ENCODE results near the gene RMDN2.
A peak's percentile ranks its signal among the peaks of the same experiment; 100 is the strongest.
"Not testable (repeated sequence)": the region's sequence is repeated elsewhere in the genome, so short reads cannot be mapped to it uniquely, and the experiment has no call there.

Gene RMDN2

DNA sequence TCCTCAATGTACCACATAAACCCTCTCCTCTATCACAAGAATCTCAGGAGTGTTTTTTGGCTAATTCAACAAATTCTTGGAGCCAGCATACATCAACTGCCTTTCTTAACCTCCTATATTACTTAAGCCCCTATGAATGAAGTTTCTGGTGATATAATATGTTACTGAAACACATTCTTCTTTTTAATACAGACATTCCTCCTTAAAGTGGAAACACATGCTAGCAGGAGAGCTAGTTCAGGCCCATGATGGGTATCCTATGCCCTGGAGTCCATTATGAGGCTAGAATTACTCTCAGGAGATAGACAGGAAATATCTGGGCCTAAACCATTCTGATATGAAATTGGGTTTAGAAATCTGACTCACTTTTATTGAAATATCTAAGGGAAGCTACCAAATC lies 26.6 kb upstream of the RMDN2 start:
- DNase-seq (ENCODE audit: low read depth) = no peak

- DNase-seq (ENCODE audit: low read depth) = no peak
Observed at GRCh38 chr2:37902991-37903390, 22.1 kb upstream of the RMDN2 start.

DNA sequence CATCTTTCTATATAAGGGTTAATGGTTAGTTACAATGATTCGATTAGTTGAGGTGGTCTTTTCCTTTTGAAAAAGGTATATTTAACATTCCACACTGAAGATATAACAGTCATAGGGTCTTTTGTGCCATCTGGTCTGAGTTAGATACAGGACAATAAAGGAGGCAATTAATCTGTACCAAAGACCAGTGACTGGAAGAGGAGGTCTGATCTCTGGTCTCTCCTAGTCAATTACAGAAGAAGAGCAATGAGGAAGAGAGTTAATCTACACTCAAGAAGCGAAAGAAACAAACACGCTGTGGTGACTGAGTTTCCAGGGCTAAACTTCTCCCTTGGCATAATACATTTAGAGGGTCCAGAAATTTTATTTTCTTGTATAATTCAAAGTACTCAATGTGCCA lies 20.7 kb upstream of the RMDN2 start:
- no peak for DNase-seq (ENCODE audit: low read depth)

- DNase-seq (ENCODE audit: low read depth) = no peak
Observed at GRCh38 chr2:37904993-37905392, 20.1 kb upstream of the RMDN2 start.

GRCh38 chr2:37906131-37906530 lies 19.0 kb upstream of the RMDN2 start:
- DNase-seq (ENCODE audit: low read depth) = no peak

GRCh38 chr2:37907501-37908225 lies 17.4 kb upstream of the RMDN2 start:
- no peak for DNase-seq (ENCODE audit: low read depth)

GRCh38 chr2:37911296-37911873 lies 13.7 kb upstream of the RMDN2 start:
- no peak for DNase-seq (ENCODE audit: low read depth)

DNA sequence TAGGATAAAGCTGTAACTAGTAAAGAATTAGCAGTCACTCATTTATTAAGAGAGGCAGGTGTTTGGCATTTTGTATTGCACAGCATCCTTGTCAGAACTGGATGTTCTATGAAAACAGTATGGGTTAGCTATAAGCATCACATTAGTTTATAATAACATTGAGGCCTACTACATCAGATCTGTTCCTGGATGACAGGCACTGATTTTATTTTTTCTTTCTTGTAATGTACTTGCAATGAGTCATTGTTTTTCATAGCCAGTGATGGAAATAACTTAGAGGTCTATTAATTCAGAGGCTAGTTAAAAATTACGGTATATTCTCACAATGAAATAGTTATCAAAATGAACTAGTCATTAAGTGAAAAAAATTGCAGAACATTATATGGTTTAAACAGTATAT lies 13.0 kb upstream of the RMDN2 start:
- DNase-seq (ENCODE audit: low read depth) = peak; percentile 26

DNA sequence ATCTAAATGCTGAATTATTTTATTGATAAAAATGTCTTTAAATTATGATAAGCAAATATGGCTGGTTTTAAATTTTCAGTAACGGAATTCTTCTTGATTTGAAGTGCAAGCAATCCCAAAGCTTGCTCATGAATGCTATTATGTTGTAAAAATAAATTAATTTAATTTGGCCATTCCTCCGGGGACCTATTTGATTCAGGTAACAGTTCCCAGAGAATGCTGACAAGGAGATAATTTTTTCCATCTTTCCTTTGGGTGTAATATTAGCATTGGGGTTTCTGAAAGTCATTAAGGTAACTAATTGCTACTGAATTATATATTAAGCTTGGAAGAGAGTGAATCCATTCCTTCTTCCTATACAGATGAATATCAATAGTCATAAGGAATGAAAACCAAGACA lies 12.5 kb upstream of the RMDN2 start:
- DNase-seq (ENCODE audit: low read depth) = no peak

DNA sequence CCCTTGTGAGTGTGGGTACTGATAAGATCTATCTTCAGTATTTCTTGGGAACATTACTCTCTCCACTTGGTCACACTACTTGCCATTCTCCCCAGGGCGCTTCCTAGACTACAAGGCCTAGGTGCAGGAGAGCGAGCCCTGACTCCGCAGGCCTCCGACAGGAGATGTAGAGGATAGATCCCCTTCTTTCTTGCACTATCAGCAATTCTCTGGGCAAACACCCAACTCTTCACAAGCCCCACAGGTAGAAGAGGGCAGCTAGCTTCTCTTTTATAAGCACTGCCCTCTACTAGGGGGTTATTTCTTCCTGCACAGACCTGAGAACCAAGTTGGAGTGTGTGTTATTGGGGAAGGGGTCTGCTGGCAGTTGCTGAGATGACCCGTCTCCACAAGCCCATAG lies 10.7 kb upstream of the RMDN2 start:
- DNase-seq (ENCODE audit: low read depth) = no peak

DNA sequence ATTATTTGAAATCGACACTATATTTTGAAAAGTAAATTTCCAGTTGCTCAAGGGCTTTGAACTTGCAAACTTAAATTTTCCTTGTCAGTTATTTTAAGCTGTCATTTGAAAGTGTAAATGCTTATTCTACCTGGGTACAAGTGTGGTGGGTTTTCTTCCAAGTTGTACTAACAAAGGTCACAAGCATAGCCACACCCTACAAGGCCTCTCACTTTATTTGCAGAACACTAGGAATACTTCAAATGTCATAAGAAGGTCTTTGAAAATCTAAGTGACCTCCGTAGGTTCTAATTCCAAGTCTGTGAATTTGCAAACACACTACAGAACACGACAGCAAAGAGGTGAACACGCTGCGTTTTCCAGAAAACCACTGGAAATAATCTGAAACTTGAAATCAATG lies 9.3 kb upstream of the RMDN2 start:
- DNase-seq (ENCODE audit: low read depth) = no peak

DNA sequence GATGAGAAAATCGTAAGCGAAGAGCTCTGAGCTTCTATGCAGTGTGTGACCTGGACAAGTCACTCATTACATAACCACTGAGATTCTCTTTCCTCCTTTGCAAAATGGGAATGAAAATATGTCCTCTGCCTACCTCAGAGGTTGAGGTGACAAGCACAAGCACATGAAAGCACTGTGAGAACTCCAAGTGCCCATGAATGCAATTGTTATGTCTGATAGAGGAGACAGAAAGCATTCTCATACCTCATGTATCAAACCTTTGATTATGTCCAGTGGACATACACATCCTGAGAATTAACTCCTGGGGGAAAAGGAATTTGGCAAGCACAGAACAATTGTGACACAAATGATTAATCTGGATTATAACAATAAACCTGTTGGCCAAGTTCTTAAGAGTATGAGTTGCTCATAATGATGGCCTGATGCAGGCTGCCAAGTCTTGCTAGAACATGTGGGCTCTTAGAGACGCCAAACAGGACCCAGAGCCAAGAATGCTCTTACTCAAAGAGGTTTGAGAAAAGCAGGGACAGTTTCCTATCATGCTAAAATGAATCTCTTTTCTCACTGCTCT lies 8.5 kb upstream of the RMDN2 start:
- DNase-seq (ENCODE audit: low read depth) = peak; percentile 17

- DNase-seq (ENCODE audit: low read depth) = no peak
Observed at GRCh38 chr2:37917281-37918228, 7.5 kb upstream of the RMDN2 start.

GRCh38 chr2:37918742-37919186 lies 6.3 kb upstream of the RMDN2 start:
- no peak for DNase-seq (ENCODE audit: low read depth)

DNA sequence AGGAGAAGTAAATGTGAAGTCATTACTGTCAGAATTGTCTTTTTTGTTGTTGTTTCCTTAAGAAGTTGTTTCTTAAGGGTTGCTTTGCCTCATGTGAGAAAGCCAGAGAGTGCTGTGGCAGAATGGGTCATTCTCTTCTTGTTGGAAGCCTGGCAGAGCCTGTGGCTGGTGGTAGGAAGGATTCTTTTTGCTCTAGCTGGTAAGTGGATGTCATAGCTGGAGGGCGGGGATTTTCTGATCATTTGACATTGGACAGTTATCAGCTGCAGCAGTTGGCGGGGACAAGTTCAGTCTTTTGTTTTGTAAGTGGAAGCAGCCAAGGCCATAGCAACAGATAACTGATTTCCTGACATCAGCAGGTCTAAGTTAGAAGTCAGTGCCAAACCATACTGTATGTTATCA lies 5.5 kb upstream of the RMDN2 start:
- DNase-seq (ENCODE audit: low read depth) = no peak

- DNase-seq (ENCODE audit: low read depth) = peak; percentile 55
Observed at GRCh38 chr2:37920570-37920969, 4.5 kb upstream of the RMDN2 start.

DNA sequence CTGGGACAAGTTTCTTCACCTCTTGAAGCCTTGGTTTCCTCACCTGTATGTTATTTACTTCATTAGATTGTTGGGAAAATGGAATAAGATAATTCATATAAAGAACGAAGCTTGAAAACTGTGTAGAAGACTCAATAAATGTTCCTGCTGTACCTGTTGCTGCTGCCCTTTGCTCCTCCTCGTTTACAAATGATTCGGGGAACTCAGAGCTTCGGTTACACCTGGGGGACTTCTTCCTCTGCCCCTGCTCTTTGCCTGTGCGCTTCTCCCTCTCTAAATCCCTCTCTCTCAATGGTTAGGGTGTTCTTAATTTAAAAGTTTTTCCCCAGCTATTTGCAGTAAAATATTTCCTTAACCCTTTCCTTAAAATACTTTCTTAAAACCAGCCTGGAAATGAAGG lies 3.3 kb upstream of the RMDN2 start:
- DNase-seq (ENCODE audit: low read depth) = no peak

DNA sequence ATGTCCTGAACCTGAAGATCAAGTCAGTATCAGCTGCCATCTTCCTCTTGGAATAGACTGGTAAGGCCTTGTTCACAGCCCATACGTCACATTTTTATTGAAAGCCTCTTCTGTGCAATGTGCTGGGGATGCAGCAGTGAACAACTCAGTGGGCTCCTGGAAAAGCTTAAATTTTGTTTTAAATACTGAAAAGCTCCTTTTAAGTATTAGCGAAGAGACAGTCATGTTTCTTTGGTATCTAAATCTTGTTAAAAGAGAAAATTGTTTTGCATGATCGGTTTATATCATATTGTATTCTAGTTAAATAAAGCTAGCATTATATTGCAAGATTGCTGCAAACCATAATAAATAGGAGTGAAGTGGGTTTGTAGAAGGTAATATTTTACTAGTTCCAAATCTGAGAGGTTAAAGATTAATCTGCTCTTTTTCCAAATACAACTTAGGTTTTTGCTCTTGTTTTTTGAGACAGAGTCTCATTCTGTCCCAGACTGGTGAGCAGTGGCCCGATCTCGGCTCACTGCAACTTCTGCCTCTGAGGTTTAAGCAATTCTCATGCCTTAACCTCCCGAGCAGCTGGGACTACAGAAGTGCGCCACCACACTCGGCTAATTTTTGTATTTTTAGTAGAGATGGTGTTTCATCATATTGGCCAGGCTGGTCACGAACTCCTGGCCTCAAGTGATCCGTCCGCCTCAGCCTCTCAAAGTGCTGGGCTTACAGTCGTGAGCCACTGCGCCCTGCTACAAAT lies 1.6 kb upstream of the RMDN2 start:
- no peak for DNase-seq (ENCODE audit: low read depth)

DNA sequence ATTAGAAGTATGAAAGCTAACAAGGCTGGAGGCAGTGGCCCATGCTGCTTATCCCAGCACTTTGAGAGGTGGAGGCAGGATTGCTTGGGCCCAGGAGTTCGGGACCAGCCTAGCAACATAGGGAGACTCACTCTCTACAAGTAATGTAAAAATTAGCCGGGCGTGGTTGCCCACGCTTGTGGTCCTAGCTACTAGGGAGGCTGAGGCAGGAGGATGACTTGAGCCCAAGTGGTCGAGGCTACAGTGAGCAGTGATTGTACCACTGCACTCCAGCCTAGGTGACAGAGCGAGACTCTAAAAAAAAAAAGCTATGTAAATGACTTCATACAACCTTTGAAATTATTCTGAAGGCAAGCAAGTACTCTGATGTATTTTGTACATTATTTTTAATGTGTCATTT lies 1.5 kb downstream of the RMDN2 start:
- DNase-seq (ENCODE audit: low read depth) = no peak

- no peak for DNase-seq (ENCODE audit: low read depth)
Observed at GRCh38 chr2:37928377-37928776, 3.3 kb downstream of the RMDN2 start.

- not testable (repeated sequence) for DNase-seq (ENCODE audit: low read depth)
Observed at GRCh38 chr2:37930392-37930791, 5.3 kb downstream of the RMDN2 start.

- DNase-seq (ENCODE audit: low read depth) = not testable (repeated sequence)
Observed at GRCh38 chr2:37932873-37933272, 7.8 kb downstream of the RMDN2 start.
